Hematopoietic multipotent progenitor cell treated with erythropoietin and hydrocortisone succinate and interleukin-3 and kit ligand, for 4 days (in vitro differentiated cells): ENCODE results near the gene NAGPA.
A peak's percentile ranks its signal among the peaks of the same experiment; 100 is the strongest.
"Not testable (repeated sequence)": the region's sequence is repeated elsewhere in the genome, so short reads cannot be mapped to it uniquely, and the experiment has no call there.

ENCODE experiments used
- DNase-seq: peaks from one replicate; pipeline ENCODE4 v3.0.0-alpha.2; 2015

The NAGPA gene

DNA sequence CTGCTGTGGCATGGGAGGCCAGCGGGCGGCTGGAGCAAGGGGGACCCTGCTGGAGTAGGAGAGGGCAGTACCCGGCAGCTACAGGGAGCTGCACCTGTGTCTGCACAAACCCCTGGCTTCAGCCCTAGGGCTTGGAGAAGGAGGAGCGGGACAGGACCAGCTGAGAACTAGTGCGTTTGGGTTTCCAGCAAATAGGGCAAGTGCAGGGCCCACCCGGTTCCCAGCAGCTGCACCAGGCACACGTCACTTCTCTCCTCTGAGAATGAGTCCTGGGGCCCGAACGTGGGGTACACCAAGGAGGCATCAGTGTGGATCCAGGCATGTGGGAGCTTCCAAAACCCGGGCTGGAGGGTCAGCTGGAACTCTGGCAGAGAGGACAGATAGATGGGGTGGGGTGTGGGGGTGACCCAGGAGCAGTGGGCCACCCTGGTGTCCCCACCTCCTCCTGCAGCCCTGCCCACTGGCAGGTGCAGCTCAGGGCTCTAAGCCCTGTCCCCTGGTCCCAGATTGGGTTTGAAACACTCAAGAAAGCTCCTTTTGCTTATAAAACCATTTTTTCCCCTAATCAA, 26.4 kb upstream of the NAGPA start:
- no peak for DNase-seq

DNA sequence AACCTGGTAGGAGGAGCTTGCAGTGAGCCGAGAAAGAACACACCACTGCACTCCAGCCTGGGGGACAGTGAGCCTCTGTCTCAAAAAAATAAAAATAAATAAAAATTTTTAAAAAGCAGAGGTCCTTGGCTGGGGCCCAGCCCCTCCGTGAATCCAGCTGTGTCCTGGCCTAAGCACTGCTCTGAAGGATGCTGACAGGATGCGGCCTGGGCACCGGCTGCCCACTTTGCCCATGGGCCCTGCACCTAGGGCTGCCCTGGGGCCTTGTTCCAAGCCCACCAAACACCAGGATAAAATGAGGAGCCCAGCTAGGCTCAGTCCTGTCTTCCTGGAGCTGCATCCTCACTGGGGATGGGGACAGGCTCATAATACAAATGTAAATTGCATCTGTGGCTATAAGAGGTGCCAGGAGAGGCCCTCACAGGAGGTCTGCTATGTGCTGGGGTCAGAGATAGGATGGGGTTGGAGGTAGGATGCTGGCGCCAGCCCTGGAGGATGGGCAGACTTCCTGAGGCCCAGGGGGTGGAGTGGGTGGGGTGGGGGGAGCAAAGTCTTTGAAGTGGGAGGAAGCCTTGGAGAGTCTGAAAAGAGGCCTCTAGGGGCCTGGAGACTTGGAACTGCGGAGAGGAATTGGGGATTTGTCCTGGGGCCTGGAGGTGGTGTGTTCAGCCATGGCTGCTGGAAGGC, 25.8 kb upstream of the NAGPA start:
- DNase-seq = no peak

DNA sequence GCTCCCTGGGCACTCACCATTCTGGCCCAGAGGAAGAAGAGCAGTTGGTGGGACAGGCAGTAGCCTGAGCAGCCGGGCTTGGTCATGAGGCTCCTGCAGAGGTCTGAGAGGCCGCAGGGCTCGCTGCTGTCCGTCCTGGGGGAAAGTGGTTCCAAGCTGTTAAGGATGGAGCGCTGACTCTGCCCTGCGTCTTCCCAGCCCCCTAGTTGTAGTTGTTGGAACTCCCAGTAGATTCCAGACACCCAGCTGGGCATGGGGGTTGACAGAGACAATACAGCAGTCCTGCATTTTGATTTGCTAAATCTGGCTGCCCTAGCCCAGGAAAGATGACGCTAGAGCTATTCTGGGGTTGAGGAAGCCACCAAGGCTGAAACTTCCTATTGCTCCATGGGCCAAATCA, 24.7 kb upstream of the NAGPA start:
- DNase-seq = no peak

- peak; percentile 87 for DNase-seq
Observed at GRCh38 chr16:5056352-5056751, 22.6 kb upstream of the NAGPA start.

- DNase-seq = no peak
Observed at GRCh38 chr16:5054876-5055865, 21.4 kb upstream of the NAGPA start.

DNA sequence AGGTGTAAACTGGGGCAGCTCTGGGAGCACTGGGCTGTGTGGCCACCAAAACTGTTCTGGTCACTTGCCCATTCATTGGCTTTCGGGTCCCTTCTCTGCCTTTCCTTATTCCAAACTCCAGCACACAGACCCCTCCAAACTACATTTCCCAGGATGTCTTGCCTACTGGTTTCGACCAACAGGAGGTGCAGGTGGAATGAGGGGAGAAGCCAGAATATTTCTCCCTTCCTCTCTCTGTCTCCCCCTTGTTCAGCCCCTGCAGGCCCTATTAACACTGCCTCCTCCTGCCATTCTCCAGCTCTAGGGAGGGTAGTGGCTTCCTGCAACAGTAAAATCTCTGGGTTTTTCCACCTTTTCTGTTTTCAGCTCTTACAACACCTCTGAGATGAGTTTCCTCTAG, 13.2 kb upstream of the NAGPA start:
- DNase-seq = no peak

GRCh38 chr16:5045499-5046115, 11.9 kb upstream of the NAGPA start:
- DNase-seq = no peak

DNA sequence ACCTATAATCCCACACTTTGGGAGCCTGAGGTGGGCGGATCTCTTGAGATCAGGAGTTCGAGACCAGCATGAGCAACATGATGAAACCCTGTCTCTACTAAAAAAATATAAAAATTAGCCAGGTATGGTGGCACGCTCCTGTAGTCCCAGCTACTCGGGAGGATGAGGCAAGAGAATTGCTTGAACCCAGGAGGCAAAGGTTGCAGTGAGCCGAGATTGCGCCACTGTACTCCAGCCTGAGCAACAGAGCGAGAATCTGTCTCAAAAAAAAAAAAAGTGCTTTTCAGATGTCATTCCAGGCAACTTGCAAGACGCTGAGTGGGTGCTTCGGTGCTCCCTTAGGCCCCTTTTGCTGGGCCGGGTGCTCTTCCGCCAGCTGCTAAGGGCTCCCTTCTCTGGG, 10.8 kb upstream of the NAGPA start:
- DNase-seq = not testable (repeated sequence)

DNA sequence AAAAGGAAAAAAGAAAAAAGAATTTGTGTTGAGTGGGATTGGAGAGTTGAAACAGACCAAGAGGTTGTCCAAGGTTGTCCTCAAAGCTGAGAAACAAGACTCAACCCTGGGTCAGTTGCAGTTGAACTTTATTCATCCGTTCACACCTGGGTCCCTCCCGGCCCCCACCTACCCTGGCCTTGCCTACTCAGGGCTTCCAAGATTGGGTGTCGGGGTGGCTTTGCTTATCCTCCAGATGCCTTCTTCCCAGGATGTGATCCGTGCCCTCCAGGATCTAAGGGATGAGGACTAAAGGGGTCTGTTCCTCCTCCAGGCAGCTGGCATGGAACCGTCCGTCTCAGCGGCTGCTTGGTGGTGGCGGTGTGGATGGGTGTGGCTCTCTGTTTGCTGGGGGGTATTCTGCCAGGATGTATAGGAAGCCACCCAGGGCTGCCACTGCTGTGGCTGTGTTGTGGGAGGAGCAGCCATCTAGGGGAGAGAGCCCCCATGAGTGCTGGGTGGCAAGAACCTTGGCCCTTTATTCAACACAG, 10.3 kb upstream of the NAGPA start:
- no peak for DNase-seq

- DNase-seq = no peak
Observed at GRCh38 chr16:5042574-5043171, 8.9 kb upstream of the NAGPA start.

- no peak for DNase-seq
Observed at GRCh38 chr16:5041600-5042133, 7.9 kb upstream of the NAGPA start.

- no peak for DNase-seq
Observed at GRCh38 chr16:5040451-5040850, 6.7 kb upstream of the NAGPA start.

- DNase-seq = no peak
Observed at GRCh38 chr16:5036228-5037156, 2.8 kb upstream of the NAGPA start.

DNA sequence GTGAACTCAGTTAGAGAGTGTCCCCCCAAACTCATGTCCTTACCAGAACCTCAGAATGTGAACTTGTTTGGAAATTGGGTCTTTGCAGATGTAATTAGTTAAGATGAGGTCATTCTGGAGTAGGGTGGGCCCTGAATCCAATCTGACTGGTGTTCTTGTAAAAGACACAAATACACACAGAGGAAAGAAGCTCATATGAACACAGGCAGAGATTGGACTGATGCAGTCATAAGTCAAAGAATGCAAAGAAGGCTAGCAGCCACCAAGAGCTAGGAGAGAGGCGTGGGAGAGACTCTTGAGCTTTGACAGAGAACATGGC, 2.1 kb upstream of the NAGPA start:
- DNase-seq = no peak

DNA sequence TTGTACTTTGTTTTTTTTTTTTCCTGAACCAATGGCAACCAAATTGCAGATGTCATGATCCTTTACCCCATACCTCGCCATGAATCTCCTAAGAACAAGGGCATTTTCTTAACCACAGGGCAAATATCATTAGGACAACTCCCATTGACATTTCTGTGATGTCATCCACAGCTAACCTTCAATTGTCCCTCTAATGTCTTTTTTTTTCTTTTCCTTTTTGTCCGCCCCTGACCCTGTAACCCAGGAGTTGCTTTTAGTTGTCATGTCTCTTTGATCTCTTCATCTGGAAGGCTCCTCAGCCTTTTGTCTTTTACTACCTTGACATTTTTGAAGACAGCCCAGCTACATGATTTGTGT, 410 bp upstream of the NAGPA start:
- DNase-seq = no peak

- DNase-seq = peak; percentile 42
Observed at GRCh38 chr16:5032748-5033167, 977 bp downstream of the NAGPA start.

DNA sequence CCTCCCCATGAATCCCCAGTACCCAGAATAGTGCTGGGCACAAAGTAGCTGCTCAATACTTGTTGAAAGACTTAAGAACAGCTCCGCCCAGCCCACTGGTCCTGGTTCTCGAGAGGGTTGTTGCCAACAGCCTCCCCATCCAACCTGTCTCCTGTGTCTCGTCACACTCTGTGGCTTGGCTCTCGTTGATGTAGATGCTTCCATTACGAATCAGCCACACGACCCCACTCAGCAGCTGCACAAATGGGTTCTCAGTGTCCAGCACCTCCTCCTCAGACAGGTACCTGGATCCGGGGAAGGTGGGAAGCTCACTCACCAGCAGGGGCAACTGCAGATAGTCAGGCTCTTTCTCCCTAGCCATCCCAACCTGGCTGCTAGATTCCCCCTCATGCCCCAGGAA, 2.1 kb downstream of the NAGPA start:
- DNase-seq = no peak

- DNase-seq = no peak
Observed at GRCh38 chr16:5030251-5030870, 3.4 kb downstream of the NAGPA start.

DNA sequence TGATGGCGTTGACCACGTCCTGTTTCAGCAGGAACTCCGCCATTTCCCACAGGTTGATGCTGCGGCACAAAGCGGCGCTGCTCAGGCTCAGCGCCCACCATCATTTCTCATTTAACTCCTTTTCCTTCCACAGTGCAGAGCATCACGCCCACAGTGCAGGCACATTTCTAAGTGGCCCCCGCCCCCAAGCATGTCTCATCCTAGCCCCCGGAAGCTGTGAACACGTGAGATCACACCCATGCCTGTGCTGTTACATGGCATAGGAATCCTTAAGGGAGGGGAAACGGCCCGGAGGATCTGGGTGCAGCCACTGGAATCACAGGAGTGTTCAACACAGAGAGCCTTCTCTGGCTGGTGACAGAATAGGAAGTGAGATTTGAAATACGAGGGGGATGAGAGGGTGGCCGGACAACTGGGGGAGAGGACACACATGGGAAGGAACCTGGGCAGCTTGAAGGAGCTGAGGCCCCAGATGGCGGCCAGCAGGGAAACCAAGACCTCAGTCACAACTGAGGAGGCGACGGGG, 4.7 kb downstream of the NAGPA start:
- no peak for DNase-seq

GRCh38 chr16:5027575-5028235, 6.0 kb downstream of the NAGPA start:
- DNase-seq = no peak
